ENCODE data around the gene LGALS12. TPM values are rescaled to one million over a fixed set of nuclear protein-coding genes. Genes with fewer than 3 reads are reported as not detected.
"Not testable (repeated sequence)": the region's sequence is repeated elsewhere in the genome, so short reads cannot be mapped to it uniquely, and the experiment has no call there.

LGALS12 gene
- total RNA-seq, 1 experiment from 2014 or later = 0.14 TPM

DNA sequence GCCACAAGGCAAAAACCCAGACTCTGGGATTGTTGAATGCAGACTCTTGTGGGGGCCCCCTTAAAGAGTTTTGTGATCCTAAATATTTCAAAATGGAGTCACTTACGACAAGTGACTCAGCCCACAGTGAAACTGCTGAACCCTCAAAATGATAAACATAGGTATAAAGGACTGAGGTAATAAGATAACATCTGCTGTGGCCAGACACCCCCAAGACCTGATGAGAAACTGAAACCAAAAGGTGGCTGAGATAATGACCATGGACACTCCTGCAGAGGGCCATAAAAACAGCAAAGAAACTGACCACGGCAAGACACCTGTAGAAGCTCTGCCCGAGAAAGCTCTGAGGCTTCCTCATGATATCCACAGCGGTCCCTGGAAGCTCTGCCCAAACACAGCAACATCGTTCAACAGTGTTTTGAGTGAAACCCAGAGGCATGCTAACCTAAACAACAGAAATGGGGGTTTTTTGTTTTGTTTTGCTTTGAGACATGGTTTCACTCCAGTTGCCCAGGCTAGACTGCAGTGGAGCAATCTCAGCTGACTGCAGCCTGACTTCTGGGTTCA is 29.1 kb downstream of the LGALS12 start:
- Histone ChIP-seq H3K4me3 (no peak overlapping the region), H3K9me3 (replicated peaks) (no peaks in the 10 kb centered on the region), H3K4me1 (peaks cover 5% of the 10 kb centered on the region; the same call in 1 of the 2 replicates), H3K27me3 (no peaks in the 10 kb centered on the region), H3K36me3 (no peaks in the 10 kb centered on the region), H3K27ac (no peak overlapping the region)
- no peak for DNase-seq

DNA sequence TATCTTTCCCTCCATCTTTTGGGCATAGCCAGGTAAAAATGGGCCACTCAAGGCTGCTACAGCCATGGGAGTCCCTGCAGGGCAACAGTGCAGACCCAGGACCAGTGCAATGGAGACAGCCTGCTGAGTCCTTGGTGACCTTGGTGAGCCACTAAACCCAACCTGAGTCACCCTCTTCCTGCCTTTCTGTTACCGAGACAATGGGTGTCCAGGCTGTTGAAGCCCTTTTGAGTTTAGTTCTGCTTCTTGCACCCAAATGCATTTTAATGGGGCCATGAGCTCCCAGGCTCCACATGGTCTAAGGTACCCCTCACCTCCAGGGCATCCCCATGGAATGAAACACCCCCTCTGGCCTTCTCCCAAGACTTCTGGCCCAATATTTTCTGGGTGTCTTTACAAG is 29.9 kb downstream of the LGALS12 start:
- DNase-seq = no peak
- Histone ChIP-seq H3K27me3 (no peaks in the 10 kb centered on the region), H3K36me3 (no peaks in the 10 kb centered on the region), H3K4me3 (no peak overlapping the region), H3K4me1 (peaks cover 5% of the 10 kb centered on the region; the same call in 1 of the 2 replicates), H3K27ac (no peak overlapping the region), H3K9me3 (replicated peaks) (no peaks in the 10 kb centered on the region)

DNA sequence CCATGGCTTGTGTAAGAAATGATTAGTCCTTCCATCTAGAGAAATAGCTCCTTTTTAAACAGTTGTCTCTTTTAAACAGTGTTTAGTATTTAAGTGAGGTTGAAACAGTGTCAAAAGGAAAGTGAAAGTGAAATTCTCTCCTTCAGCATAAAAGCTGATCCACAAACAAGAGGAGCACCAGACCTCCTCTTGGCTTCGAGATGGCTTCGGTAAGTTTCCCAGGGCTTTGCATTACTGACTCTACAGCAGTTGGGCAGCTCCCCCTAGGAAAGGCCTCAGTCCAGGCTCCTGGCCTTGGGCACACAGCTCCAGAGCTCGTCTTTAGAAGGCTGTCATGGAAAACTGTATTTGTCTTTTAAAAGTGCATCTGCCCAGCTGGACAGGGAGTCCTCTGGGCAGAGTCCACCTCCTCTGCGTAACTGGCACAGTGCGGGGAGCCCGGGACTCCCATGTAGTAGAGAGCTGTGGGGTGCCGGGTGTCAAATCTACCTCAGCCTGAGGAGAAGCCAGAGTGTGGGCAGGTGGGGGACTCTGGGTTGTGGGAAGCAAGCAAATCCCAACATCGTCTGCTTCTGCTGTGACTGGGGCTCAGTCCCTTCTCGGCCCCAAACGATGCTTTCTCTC is 30.9 kb downstream of the LGALS12 start, which contains the start of gene PLAAT4:
Gene PLAAT4 (plus strand): TSS at position 140 of the 624 bp plus-strand sequence. CDS start 61 bp downstream, at position 201.
- DNase-seq = peak in 1 of 2 experiments; percentile 15
- no peaks in the 10 kb centered on the region for H3K9me3 ChIP-seq (replicated peaks)
- no peak within 1 kb of the TSS for H3K27ac ChIP-seq
- H3K4me3 ChIP-seq = no peak within 1 kb of the TSS
- H3K36me3 ChIP-seq = no peaks in the 10 kb centered on the region
- no peaks in the 10 kb centered on the region for H3K4me1 ChIP-seq
- H3K27me3 ChIP-seq = no peaks in the 10 kb centered on the region

DNA sequence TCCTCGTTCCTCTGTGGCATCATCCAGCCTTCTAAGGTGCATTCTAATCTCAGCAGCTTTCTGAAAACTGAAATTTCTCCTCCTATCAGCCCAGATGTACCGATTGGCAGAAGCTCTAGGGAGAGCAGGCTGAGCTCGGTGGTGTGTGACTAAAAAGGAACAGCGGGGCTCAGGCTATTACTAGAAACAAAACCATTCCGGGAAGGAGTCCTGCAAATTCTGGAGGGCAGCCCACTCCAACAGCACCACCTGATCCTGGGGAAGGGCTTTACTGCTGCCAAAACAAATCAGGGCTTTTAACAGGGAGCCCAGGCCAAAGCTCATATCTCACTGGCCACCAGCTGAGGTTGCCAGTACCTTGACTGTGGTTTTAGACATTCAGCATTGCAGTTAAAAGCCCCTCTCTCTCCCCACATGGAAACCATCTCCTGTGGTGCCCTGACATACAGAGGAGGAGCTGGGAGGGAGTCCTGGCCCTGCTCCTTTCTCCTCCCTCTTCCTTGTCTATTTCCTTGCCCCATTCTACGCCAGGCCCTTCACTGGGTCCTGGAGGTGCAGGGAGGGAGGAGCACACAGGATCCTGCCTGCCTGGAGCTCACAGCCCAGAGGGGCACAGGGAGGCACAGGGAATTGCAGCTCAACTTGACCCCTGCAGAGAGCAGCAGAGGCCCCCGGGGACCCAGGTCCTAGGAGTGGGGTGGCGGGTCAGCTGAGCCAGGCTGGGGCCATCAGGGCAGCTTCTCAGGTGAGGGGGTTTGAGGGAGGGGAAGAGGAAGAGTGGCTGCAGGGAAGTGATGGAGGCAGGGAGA is 31.6 kb downstream of the LGALS12 start:
- H3K36me3 ChIP-seq = no peaks in the 10 kb centered on the region
- no peaks in the 10 kb centered on the region for H3K4me1 ChIP-seq
- H3K27ac ChIP-seq = no peak overlapping the region
- no peaks in the 10 kb centered on the region for H3K27me3 ChIP-seq
- no peak for DNase-seq
- no peak overlapping the region for H3K4me3 ChIP-seq
- H3K9me3 ChIP-seq (replicated peaks) = no peaks in the 10 kb centered on the region

DNA sequence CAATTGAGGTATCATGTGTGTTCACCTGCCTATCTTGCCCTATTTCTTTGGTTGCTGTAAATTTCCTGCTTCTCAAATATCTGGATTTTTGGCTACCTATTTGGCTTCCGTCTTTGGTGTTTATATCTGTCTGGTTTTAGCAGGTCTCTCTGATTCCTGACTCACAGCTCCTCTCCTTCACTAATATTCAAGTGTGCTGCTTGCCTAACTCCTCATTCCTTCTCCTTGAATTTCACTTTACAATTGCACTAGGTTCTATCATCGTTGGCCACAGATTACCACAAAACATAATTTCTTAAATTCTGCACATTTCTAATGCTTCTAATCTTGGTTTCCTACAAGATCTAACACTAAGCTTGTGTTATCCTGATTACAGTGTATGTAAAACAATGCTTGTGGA is 36.6 kb downstream of the LGALS12 start:
- H3K36me3 ChIP-seq; H3K9me3 ChIP-seq (replicated peaks); H3K27ac ChIP-seq; H3K4me3 ChIP-seq; H3K27me3 ChIP-seq; H3K4me1 ChIP-seq; DNase-seq: not testable (repeated sequence)

DNA sequence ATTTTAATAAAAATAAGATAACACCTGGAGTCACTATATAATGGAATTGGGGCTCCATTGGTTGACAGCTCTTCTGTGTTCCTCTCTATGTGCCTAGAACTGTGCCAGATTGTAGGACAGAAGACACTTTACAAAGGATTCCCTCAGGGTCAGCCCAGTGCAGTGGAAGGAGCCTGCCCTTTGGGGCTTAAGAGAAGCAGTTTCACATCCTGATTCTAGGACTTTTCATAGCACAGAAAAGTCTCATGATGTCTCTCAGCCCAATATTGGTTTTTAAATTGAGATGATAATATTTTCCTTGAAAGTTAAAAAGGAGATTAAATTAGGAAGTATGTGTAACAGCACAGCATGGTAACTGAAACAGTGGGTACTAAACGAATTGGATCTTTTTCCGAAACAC is 37.8 kb downstream of the LGALS12 start:
- Histone ChIP-seq H3K27ac (no peak overlapping the region), H3K4me1 (no peaks in the 10 kb centered on the region), H3K4me3 (no peak overlapping the region), H3K27me3 (no peaks in the 10 kb centered on the region), H3K36me3 (no peaks in the 10 kb centered on the region), H3K9me3 (replicated peaks) (no peaks in the 10 kb centered on the region)
- no peak for DNase-seq

DNA sequence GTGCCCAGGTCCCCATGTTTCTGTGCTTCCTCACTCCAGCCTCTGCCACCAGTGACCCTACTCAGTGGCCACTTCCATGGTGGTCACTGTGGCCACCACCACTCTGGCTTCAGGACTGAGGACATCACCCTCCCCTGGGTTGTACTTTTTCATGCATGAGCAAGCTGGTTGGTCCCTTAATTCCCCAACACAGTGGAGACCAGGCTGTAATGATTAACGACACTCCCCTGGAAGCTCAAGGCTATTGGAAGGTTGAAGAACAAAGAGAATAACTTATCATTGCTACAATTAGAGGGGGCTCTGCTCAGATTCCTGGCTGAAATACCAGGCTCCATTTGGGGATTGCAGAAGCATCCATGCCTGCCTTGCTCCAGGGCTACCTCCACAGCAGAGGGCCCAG is 41.2 kb downstream of the LGALS12 start:
- H3K36me3 ChIP-seq = no peaks in the 10 kb centered on the region
- H3K9me3 ChIP-seq (replicated peaks) = no peaks in the 10 kb centered on the region
- DNase-seq = no peak
- H3K27ac ChIP-seq = no peak overlapping the region
- H3K27me3 ChIP-seq = no peaks in the 10 kb centered on the region
- H3K4me1 ChIP-seq = peaks cover 3% of the 10 kb centered on the region; the same call in 1 of the 2 replicates
- H3K4me3 ChIP-seq = no peak overlapping the region

DNA sequence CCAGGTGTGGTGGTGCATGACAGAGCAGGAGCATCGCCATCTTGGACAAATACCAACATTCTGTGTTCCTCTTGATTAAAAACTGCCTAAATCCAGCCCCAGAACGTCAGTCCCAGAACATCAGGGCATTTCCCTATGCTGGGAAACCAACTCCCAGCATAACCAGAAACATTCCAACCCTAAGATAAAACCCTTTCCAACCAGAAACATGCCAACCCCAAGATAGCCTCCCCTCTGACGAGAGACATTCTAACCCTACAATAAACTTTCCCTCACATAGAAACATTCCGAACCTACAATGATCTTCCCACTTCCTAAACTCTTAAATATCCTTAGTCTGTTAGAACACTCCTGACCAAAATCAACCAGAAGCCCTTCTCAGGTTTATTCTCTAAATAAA is 42.3 kb downstream of the LGALS12 start:
- no peaks in the 10 kb centered on the region for H3K36me3 ChIP-seq
- H3K4me3 ChIP-seq = no peak overlapping the region
- DNase-seq = no peak
- H3K27me3 ChIP-seq = no peaks in the 10 kb centered on the region
- H3K4me1 ChIP-seq = peaks cover 3% of the 10 kb centered on the region; the same call in 1 of the 2 replicates
- no peaks in the 10 kb centered on the region for H3K9me3 ChIP-seq (replicated peaks)
- no peak overlapping the region for H3K27ac ChIP-seq

DNA sequence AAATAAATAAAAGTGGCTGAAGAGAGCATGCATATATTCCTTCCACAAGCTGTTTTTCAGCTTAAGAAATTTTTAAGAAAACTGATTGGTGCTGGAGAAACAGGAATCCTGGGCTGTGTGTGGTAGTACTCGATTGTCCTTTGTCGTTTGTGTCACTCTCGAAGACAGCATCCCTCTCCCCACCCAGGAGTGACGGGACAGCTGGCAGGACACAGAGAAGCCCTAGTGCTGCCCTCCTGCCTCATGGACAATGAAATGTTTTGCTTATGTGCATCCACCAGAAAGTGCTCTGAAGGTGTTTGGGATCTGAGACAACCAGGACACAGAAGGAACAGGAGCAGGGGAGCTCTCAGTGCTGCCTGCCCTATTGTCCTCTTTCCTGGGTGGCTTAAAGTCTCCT is 43.5 kb downstream of the LGALS12 start:
- Histone ChIP-seq H3K4me1 (peaks cover 3% of the 10 kb centered on the region; the same call in 1 of the 2 replicates), H3K9me3 (replicated peaks) (no peaks in the 10 kb centered on the region), H3K27ac (no peak overlapping the region), H3K4me3 (no peak overlapping the region), H3K36me3 (no peaks in the 10 kb centered on the region), H3K27me3 (no peaks in the 10 kb centered on the region)
- peak in 1 of 2 experiments; percentile 33 for DNase-seq

DNA sequence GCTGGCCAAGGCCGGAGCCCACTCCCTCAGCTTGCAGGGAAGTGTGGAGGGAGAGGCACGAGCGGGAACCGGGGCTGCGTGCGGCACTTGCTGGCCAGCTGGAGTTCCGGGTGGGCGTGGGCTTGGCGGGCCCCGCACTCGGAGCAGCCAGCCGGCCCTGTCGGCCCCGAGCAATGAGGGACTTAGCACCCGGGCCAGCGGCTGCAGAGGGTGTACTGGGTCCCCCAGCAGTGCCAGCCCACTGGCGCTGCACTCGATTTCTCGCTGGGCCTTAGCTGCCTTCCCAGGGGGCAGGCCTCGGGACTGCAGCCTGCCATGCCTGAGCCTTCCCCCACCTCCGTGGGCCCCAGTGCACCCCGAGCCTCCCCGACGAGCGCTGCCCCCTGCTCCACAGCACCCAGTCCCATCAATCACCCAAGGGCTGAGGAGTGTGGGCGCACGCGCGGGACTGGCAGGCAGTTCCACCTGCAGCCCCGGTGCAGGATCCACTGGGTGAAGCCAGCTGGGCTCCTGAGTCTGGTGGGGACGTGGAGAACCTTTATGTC is 44.3 kb downstream of the LGALS12 start:
- H3K4me3 ChIP-seq; H3K36me3 ChIP-seq; H3K27me3 ChIP-seq; H3K27ac ChIP-seq; H3K4me1 ChIP-seq; DNase-seq; H3K9me3 ChIP-seq (replicated peaks): not testable (repeated sequence)

DNA sequence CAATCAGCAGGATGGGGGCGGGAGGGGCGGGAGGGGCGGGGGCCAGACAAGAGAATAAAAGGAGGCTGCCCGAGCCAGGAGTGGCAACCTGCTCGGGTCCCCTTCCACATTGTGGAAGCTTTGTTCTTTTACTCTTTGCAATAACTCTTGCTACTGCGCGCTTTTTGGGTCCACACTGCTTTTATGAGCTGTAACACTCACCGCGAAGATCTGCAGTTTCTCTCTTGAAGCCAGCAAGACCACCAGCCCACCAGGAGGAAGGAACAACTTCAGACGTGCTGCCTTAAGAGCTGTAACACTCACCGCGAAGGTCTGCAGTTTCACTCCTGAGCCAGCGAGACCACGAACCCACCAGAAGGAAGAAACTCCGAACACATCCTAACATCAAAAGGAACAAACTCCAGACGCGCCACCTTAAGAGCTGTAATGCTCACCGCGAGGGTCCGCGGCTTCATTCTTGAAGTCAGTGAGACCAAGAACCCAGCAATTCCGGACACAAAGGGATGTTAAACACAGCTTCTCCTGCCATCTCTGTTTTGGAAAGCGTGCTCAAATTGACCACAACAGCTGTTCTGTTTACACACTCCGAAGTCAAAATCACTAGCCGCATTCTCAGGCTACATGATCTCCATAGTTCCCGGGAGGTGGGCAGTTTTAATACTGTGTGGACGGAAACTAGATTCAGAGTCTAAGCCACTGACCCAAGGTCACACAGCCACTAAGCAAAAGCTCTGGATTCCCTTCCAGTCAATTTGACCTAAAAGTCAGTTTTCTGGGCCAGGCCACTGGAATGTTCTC is 45.4 kb downstream of the LGALS12 start:
- Histone ChIP-seq H3K4me1 (peaks cover 7% of the 10 kb centered on the region), H3K4me3 (peak overlapping the region; percentile 48), H3K27me3 (no peaks in the 10 kb centered on the region), H3K36me3 (no peaks in the 10 kb centered on the region), H3K9me3 (replicated peaks) (no peaks in the 10 kb centered on the region), H3K27ac (peak overlapping the region; percentile 38)
- peak; percentile 49 to 72 for DNase-seq

DNA sequence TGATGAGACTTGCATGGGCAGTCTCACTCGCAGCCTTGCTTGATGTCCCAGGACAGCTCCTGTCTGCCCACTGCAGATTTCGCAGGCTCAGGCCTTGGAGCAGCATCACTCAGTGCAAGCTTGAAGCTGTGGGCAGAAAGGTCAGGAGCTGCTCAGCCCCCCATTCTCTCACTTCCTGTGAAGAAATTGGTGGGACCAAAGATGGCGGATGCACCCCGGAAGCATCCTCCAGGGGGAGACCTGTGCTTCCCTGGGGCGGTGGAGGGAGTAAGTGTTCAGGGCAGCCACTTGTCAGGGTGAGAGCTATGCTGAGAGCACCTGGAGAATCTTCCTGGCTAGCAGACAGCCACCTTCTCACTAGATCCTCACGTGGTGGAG is 46.0 kb downstream of the LGALS12 start:
- H3K27ac ChIP-seq = peak overlapping the region; percentile 38

DNA sequence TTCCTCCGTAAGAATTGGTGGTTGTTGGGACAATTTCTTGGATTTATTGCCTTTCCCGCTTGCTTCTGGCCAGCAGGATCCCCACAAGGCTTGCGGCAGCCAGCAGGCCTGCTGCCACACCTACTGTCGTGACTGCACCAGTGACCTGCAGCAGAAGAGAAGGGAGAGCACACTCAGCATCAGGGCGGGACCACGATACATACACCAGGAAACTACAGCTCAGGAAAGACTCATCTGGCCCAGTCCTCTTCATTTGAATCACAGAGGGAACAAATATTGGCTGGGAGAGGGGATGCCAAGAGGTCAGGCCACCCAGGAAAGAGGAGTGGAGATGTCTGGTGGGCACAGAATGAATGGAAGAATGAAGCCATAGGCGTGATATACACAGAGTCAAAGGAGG is 47.0 kb downstream of the LGALS12 start:
- Histone ChIP-seq H3K27ac (no peak overlapping the region), H3K9me3 (replicated peaks) (no peaks in the 10 kb centered on the region), H3K4me3 (no peak overlapping the region), H3K36me3 (no peaks in the 10 kb centered on the region), H3K27me3 (no peaks in the 10 kb centered on the region), H3K4me1 (peaks cover 7% of the 10 kb centered on the region)
- DNase-seq = no peak

More for the DNA sequence above, 46.0 kb downstream of the LGALS12 start:
- H3K27me3 ChIP-seq = no peaks in the 10 kb centered on the region
- no peak for DNase-seq
- H3K4me3 ChIP-seq = peak overlapping the region; percentile 48
- no peaks in the 10 kb centered on the region for H3K36me3 ChIP-seq
- no peaks in the 10 kb centered on the region for H3K9me3 ChIP-seq (replicated peaks)
- peaks cover 7% of the 10 kb centered on the region for H3K4me1 ChIP-seq

DNA sequence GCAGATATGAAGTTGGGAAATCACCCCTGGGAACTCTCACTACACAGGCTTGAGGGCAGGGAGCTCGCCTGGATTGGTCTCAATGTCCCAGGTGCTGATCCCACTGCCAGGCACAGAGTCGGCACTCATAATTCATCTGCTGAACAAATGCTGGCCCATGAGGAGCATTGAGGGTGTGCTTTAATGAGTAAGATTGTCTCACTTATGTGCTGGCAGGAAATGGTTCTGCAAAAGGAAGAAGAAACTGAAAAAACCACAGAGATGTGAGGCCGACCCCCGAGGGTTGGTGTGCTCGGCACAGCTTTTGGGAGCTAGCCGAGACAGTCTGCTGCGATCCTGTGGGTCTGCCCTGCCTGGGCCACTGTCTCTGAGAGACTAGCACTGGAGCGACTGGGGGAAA is 47.9 kb downstream of the LGALS12 start:
- no peaks in the 10 kb centered on the region for H3K36me3 ChIP-seq
- H3K4me3 ChIP-seq = no peak overlapping the region
- H3K27ac ChIP-seq = no peak overlapping the region
- no peak for DNase-seq
- no peaks in the 10 kb centered on the region for H3K9me3 ChIP-seq (replicated peaks)
- H3K4me1 ChIP-seq = peaks cover 7% of the 10 kb centered on the region
- H3K27me3 ChIP-seq = no peaks in the 10 kb centered on the region

Measured in SJCRH30 (cell line).